Stimulated activated CD4-positive, alpha-beta T cell treated with anti-CD3 and anti-CD28 coated beads, Interleukin-15, amount 100 ng/mL, for 24 hours (primary cell): ENCODE data around the gene HOXD12.

ENCODE experiments used
- DNase-seq: peaks from one replicate; pipeline ENCODE4 v3.0.0-alpha.2; 2020

The HOXD12 gene

GRCh38 chr2:176151442-176152287 is 52.1 kb downstream of the HOXD12 start, which contains the start of gene HOXD4:
TSS of gene HOXD4 (plus strand) at chr2:176151550. CDS start at chr2:176151634, 84 bp downstream.
- DNase-seq, result no peak
